Measurements from ENCODE around the gene GPR55.

GPR55 gene

GRCh38 chr2:230934231-230935129, 9.4 kb upstream of the GPR55 start:
- no peak for DNase-seq (ENCODE audit: low read depth in 2 of 2)

- no peak for DNase-seq (ENCODE audit: low read depth in 2 of 2)
Observed at GRCh38 chr2:230933521-230934180, 8.6 kb upstream of the GPR55 start.

GRCh38 chr2:230932556-230933511, 7.8 kb upstream of the GPR55 start:
- no peak for DNase-seq (ENCODE audit: low read depth in 2 of 2)

GRCh38 chr2:230931556-230932231, 6.7 kb upstream of the GPR55 start:
- no peak for DNase-seq (ENCODE audit: low read depth in 2 of 2)

GRCh38 chr2:230930928-230931555, 6.0 kb upstream of the GPR55 start:
- no peak for DNase-seq (ENCODE audit: low read depth in 2 of 2)

- no peak for DNase-seq (ENCODE audit: low read depth in 2 of 2)
Observed at GRCh38 chr2:230930149-230930780, 5.2 kb upstream of the GPR55 start.

- no peak for DNase-seq (ENCODE audit: low read depth in 2 of 2)
Observed at GRCh38 chr2:230929381-230930148, 4.5 kb upstream of the GPR55 start.

GRCh38 chr2:230928701-230929380, 3.8 kb upstream of the GPR55 start:
- DNase-seq (ENCODE audit: low read depth in 2 of 2): no peak

- no peak for DNase-seq (ENCODE audit: low read depth in 2 of 2)
Observed at GRCh38 chr2:230927711-230928341, 2.8 kb upstream of the GPR55 start.

- no peak for DNase-seq (ENCODE audit: low read depth in 2 of 2)
Observed at GRCh38 chr2:230925879-230926765, 1.1 kb upstream of the GPR55 start.

- no peak for DNase-seq (ENCODE audit: low read depth in 2 of 2)
Observed at GRCh38 chr2:230925443-230925878, 419 bp upstream of the GPR55 start.

- DNase-seq (ENCODE audit: low read depth in 2 of 2): no peak
Observed at GRCh38 chr2:230924092-230924469, 961 bp downstream of the GPR55 start.

GRCh38 chr2:230922951-230923717, 1.9 kb downstream of the GPR55 start:
- no peak for DNase-seq (ENCODE audit: low read depth in 2 of 2)

- no peak for DNase-seq (ENCODE audit: low read depth in 2 of 2)
Observed at GRCh38 chr2:230921806-230922595, 3.0 kb downstream of the GPR55 start.

GRCh38 chr2:230920167-230920566, 4.9 kb downstream of the GPR55 start:
- DNase-seq (ENCODE audit: low read depth in 2 of 2): no peak

- DNase-seq (ENCODE audit: low read depth in 2 of 2): no peak
Observed at GRCh38 chr2:230919681-230920080, 5.4 kb downstream of the GPR55 start.
